Smooth muscle cell (in vitro differentiated cells): Measurements from ENCODE around the gene MDGA2. TPM values are rescaled to one million over a fixed set of nuclear protein-coding genes. Genes with fewer than 3 reads are reported as not detected.
"Not testable (repeated sequence)": the region's sequence is repeated elsewhere in the genome, so short reads cannot be mapped to it uniquely, and the experiment has no call there.

ENCODE experiments used
- DNase-seq: peaks from one replicate; lab custom pipeline; 2025; ENCODE audit not compliant: unreplicated experiment; lab: John Stamatoyannopoulos, UW
- H2AFZ ChIP-seq: fragments of 200-600 bp; sonication (generic); 2 replicates; pipeline ENCODE4 v1.6.0; 2016; ENCODE audit warnings: antibody characterized with exemption, low read depth, mild to moderate bottlenecking
- H3F3A ChIP-seq: fragments of 200-600 bp; sonication (generic); 2 replicates; pipeline ENCODE4 v1.6.0; 2017; ENCODE audit warnings: antibody characterized with exemption, low read depth
- H3K27ac ChIP-seq: fragments of 200-600 bp; sonication (generic); 2 replicates; pipeline ENCODE4 v1.5.1; 2016; ENCODE audit warnings: low read depth, mild to moderate bottlenecking
- H3K27me3 ChIP-seq: fragments of 200-600 bp; sonication (generic); 2 replicates; pipeline ENCODE4 v1.6.1; 2016; ENCODE audit warnings: low read depth, mild to moderate bottlenecking
- H3K36me3 ChIP-seq: fragments of 200-600 bp; sonication (generic); 2 replicates; pipeline ENCODE4 v1.5.1; 2016; ENCODE audit warnings: low read depth
- H3K4me1 ChIP-seq: fragments of 200-600 bp; sonication (generic); 2 replicates; pipeline ENCODE4 v1.5.1; 2016; ENCODE audit warnings: low read depth
- H3K4me2 ChIP-seq: fragments of 200-600 bp; sonication (generic); 2 replicates; pipeline ENCODE4 v1.6.0; 2016; ENCODE audit warnings: mild to moderate bottlenecking
- H3K4me3 ChIP-seq: fragments of 200-600 bp; sonication (generic); 2 replicates; pipeline ENCODE4 v1.5.1; 2016; ENCODE audit warnings: mild to moderate bottlenecking
- H3K79me2 ChIP-seq: fragments of 200-600 bp; sonication (generic); 2 replicates; pipeline ENCODE4 v1.6.0; 2016; ENCODE audit warnings: low read depth, mild to moderate bottlenecking
- H3K9ac ChIP-seq: fragments of 200-600 bp; sonication (generic); 2 replicates; pipeline ENCODE4 v1.6.0; 2016; ENCODE audit warnings: low read depth
- H3K9me3 ChIP-seq: fragments of 200-600 bp; sonication (generic); replicated peaks from 2 replicates; pipeline ENCODE4 v1.5.1; 2016; ENCODE audit warnings: low read depth
- H4K20me1 ChIP-seq: fragments of 200-600 bp; sonication (generic); 2 replicates; pipeline ENCODE4 v1.6.0; 2016; ENCODE audit warnings: low read depth
- WGBS: methylation state at CpG from one replicate; pipeline ENCODE4 v1.1.7; 2016; ENCODE audit warnings: low lambda C conversion rate; 5-methylcytosine and 5-hydroxymethylcytosine counted together
- polyA plus RNA-seq: library from polyadenylated mRNA; unstranded; fragments of >200 nt; fragmentation: Nextera tagmentation; extraction: Ambion mirVana; gene quantifications from 2 replicates; pipeline ENCODE4 v1.2.1, GENCODE V29; 2016
- total RNA-seq: library from RNA; depleted of rRNA; stranded (reverse); fragments of >200 nt; gene quantifications from 2 replicates; pipeline ENCODE4 v1.2.3, GENCODE V29; 2014
- TF ChIP-seq, protein P1 (sequence below): fragments of 200-600 bp; sonication (generic); IDR thresholded peaks from 2 replicates; pipeline ENCODE4 v1.5.1; 2017; ENCODE audit warnings: borderline replicate concordance, mild to moderate bottlenecking, antibody characterized with exemption; ENCODE audit not compliant: insufficient read depth, poor library complexity, severe bottlenecking

MDGA2 gene
- total and polyA plus RNA-seq, 2 experiments from 2014 or later: 1.4 to 1.8 TPM

DNA sequence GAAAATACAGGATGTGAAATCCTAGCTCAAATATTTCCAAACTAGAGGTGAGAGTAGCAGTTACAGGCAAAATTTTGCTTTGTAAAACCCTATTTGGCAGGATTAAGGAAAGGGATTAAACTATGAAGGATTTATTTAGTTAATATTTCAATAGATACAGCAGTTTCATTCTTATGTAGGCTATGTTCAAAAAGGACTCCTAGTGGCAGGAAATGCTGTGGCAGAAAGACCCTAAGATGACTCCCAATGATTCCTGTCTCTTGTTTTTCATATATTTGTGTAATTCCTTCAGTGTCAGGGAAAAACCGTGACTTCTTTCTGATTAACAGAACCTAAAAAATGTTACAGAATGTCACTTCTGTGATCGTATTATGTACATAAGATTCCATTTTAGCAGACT lies 724.3 kb downstream of the MDGA2 start:
- WGBS: 87% methylated on average over 2 of the region's 2 CpGs
- Histone ChIP-seq H3K27ac (no peak overlapping the region), H3K9ac (no peak overlapping the region), H3K79me2 (no peaks in the 10 kb centered on the region), H3K4me3 (no peak overlapping the region), H2AFZ (no peak overlapping the region), H3K4me1 (no peaks in the 10 kb centered on the region), H3F3A (no peaks in the 10 kb centered on the region), H3K9me3 (no peaks in the 10 kb centered on the region), H3K36me3 (no peaks in the 10 kb centered on the region), H4K20me1 (no peaks in the 10 kb centered on the region), H3K4me2 (no peak overlapping the region), H3K27me3 (no peaks in the 10 kb centered on the region)
- TF ChIP-seq, protein P1, sequence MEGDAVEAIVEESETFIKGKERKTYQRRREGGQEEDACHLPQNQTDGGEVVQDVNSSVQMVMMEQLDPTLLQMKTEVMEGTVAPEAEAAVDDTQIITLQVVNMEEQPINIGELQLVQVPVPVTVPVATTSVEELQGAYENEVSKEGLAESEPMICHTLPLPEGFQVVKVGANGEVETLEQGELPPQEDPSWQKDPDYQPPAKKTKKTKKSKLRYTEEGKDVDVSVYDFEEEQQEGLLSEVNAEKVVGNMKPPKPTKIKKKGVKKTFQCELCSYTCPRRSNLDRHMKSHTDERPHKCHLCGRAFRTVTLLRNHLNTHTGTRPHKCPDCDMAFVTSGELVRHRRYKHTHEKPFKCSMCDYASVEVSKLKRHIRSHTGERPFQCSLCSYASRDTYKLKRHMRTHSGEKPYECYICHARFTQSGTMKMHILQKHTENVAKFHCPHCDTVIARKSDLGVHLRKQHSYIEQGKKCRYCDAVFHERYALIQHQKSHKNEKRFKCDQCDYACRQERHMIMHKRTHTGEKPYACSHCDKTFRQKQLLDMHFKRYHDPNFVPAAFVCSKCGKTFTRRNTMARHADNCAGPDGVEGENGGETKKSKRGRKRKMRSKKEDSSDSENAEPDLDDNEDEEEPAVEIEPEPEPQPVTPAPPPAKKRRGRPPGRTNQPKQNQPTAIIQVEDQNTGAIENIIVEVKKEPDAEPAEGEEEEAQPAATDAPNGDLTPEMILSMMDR: no peak
- DNase-seq: no peak

DNA sequence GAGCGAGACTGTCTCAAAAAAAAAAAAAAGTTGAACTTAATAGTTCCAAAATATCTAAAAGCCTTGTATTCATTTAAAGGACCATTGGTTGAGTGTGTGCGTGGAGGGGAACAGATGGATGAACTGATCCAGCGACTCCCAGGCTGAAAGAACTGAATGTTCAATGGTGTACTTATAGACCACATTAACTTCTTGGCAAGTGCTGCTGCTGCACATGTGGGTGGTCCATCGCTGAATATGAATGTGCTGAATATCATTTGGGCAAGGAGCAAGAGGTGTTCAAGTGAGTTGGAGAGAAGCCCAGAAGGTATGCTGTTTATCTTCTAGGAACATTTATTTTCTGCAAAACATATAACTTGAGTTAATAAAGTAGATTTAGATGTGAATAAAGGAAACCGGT lies 734.8 kb downstream of the MDGA2 start:
- Histone ChIP-seq H3K27ac (no peak overlapping the region), H3K4me2 (no peak overlapping the region), H2AFZ (no peak overlapping the region), H3K9ac (no peak overlapping the region), H3K9me3 (no peaks in the 10 kb centered on the region), H4K20me1 (no peaks in the 10 kb centered on the region), H3K4me3 (no peak overlapping the region), H3K4me1 (no peaks in the 10 kb centered on the region), H3K27me3 (no peaks in the 10 kb centered on the region), H3K36me3 (no peaks in the 10 kb centered on the region), H3K79me2 (no peaks in the 10 kb centered on the region), H3F3A (no peaks in the 10 kb centered on the region)
- TF ChIP-seq, protein P1: no peak
- 96% methylated on average over 5 of the region's 5 CpGs for WGBS
- DNase-seq: no peak

DNA sequence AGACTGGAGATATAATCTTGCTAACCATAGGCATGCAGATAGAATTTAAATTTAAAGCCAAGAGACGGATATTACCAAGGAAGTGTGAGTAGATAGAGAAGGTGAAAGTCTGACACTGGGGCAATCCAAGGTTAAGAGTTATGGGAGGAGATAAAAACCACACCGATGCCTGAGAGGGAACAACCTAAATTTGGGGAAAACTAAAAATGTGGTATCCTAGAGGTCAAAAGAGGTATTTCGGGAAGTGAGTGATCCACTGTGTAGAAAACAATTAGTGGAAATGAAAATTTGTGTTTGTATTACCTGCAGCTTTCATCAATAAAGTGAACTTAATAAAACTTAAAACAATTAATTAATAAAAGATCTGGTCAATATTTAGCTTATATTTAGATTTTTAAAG lies 754.9 kb downstream of the MDGA2 start:
- Histone ChIP-seq H3F3A (no peaks in the 10 kb centered on the region), H3K4me3 (no peak overlapping the region), H3K4me1 (no peaks in the 10 kb centered on the region), H2AFZ (no peak overlapping the region), H3K79me2 (no peaks in the 10 kb centered on the region), H3K27me3 (no peaks in the 10 kb centered on the region), H3K4me2 (no peak overlapping the region), H3K9ac (no peak overlapping the region), H4K20me1 (no peaks in the 10 kb centered on the region), H3K27ac (no peak overlapping the region), H3K36me3 (no peaks in the 10 kb centered on the region), H3K9me3 (no peaks in the 10 kb centered on the region)
- 94% methylated on average over 3 of the region's 3 CpGs for WGBS
- no peak for DNase-seq
- TF ChIP-seq, protein P1: no peak

DNA sequence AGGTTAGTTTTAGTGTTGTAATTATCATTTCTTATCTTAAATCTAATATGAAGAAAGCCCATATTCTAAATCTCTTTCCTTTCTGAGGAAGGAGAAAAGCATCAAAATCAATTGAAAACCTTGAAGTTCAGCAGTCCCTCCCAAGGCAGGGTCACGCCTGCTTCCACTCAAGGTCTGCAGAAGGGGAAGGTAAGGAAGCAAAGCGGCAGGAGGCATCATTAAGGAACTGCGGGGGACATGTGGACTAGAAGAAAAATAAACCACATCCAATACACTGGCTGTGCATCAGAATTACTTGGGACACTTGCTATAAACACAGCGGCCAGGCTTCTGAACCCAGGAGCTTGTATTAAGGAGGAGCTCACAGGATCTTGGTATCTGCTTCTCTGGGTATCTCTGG lies 759.9 kb downstream of the MDGA2 start:
- H3F3A ChIP-seq, H4K20me1 ChIP-seq, H3K27me3 ChIP-seq, H3K4me1 ChIP-seq, DNase-seq, H3K36me3 ChIP-seq, H3K4me3 ChIP-seq, H3K27ac ChIP-seq, H3K9ac ChIP-seq, H3K9me3 ChIP-seq, H3K79me2 ChIP-seq, H3K4me2 ChIP-seq, H2AFZ ChIP-seq: not testable (repeated sequence)
- 77% methylated on average over 4 of the region's 4 CpGs for WGBS
